ENCODE measurements around the gene A4GALT.
"Not testable (repeated sequence)": the region's sequence is repeated elsewhere in the genome, so short reads cannot be mapped to it uniquely, and the experiment has no call there.

A4GALT gene

GRCh38 chr22:42682113-42682851, 38.4 kb downstream of the A4GALT start:
- no peak overlapping the region for H3K27ac ChIP-seq (ENCODE audit: low read depth, low read length, severe bottlenecking)
- H3K9me3 ChIP-seq (ENCODE audit: control insufficient read depth, low read length), result peaks cover 9% of the 10 kb centered on the region
- H3K4me3 ChIP-seq (ENCODE audit: extremely low read depth, insufficient read depth, low read length, poor library complexity, severe bottlenecking), result no peak overlapping the region
- WGBS, 2 experiments (ENCODE audit: insufficient coverage in 2 of 2), result 79 to 89% methylated on average over 6 to 10 of the region's 10 CpGs
- H3K4me1 ChIP-seq (ENCODE audit: control insufficient read depth, insufficient read depth, low read length, poor library complexity, severe bottlenecking), result peaks cover 11% of the 10 kb centered on the region
- no peaks in the 10 kb centered on the region for H3K36me3 ChIP-seq (ENCODE audit: control insufficient read depth, insufficient read depth, low read length)

GRCh38 chr22:42680648-42681047, 40.0 kb downstream of the A4GALT start:
- Histone ChIP-seq H3K9me3 (ENCODE audit: control insufficient read depth, low read length) (peaks cover 9% of the 10 kb centered on the region), H3K4me3 (ENCODE audit: extremely low read depth, insufficient read depth, low read length, poor library complexity, severe bottlenecking) (no peak overlapping the region), H3K4me1 (ENCODE audit: control insufficient read depth, insufficient read depth, low read length, poor library complexity, severe bottlenecking) (peaks cover 17% of the 10 kb centered on the region), H3K36me3 (ENCODE audit: control insufficient read depth, insufficient read depth, low read length) (no peaks in the 10 kb centered on the region), H3K27ac (ENCODE audit: low read depth, low read length, severe bottlenecking) (peak overlapping the region; percentile 45)
- WGBS, 2 experiments (ENCODE audit: insufficient coverage in 2 of 2), result 78 to 88% methylated on average over 5 to 8 of the region's 8 CpGs

- no peak overlapping the region for H3K27ac ChIP-seq (ENCODE audit: low read depth, low read length, severe bottlenecking)
- peaks cover 17% of the 10 kb centered on the region for H3K4me1 ChIP-seq (ENCODE audit: control insufficient read depth, insufficient read depth, low read length, poor library complexity, severe bottlenecking)
- peaks cover 9% of the 10 kb centered on the region for H3K9me3 ChIP-seq (ENCODE audit: control insufficient read depth, low read length)
- H3K4me3 ChIP-seq (ENCODE audit: extremely low read depth, insufficient read depth, low read length, poor library complexity, severe bottlenecking), result no peak overlapping the region
- no peaks in the 10 kb centered on the region for H3K36me3 ChIP-seq (ENCODE audit: control insufficient read depth, insufficient read depth, low read length)
- 100% methylated on average over 1 to 2 of the region's 4 CpGs for WGBS, 2 experiments (ENCODE audit: insufficient coverage in 2 of 2)
These were observed 41.0 kb downstream of the A4GALT start for GRCh38 chr22:42679691-42680090.

GRCh38 chr22:42678894-42679293, 41.8 kb downstream of the A4GALT start:
- no peak overlapping the region for H3K27ac ChIP-seq (ENCODE audit: low read depth, low read length, severe bottlenecking)
- peaks cover 17% of the 10 kb centered on the region for H3K4me1 ChIP-seq (ENCODE audit: control insufficient read depth, insufficient read depth, low read length, poor library complexity, severe bottlenecking)
- no peak overlapping the region for H3K4me3 ChIP-seq (ENCODE audit: extremely low read depth, insufficient read depth, low read length, poor library complexity, severe bottlenecking)
- WGBS, 2 experiments (ENCODE audit: insufficient coverage in 2 of 2), result 93 to 94% methylated on average over 1 of the region's 1 CpG
- no peaks in the 10 kb centered on the region for H3K36me3 ChIP-seq (ENCODE audit: control insufficient read depth, insufficient read depth, low read length)
- H3K9me3 ChIP-seq (ENCODE audit: control insufficient read depth, low read length), result peaks cover 9% of the 10 kb centered on the region

GRCh38 chr22:42677936-42678335, 42.7 kb downstream of the A4GALT start:
- not testable (repeated sequence) for H3K4me3 ChIP-seq (ENCODE audit: extremely low read depth, insufficient read depth, low read length, poor library complexity, severe bottlenecking); H3K9me3 ChIP-seq (ENCODE audit: control insufficient read depth, low read length); H3K27ac ChIP-seq (ENCODE audit: low read depth, low read length, severe bottlenecking); H3K36me3 ChIP-seq (ENCODE audit: control insufficient read depth, insufficient read depth, low read length)
- WGBS, 2 experiments (ENCODE audit: insufficient coverage in 2 of 2), result 87 to 93% methylated on average over 3 to 4 of the region's 4 CpGs
- H3K4me1 ChIP-seq (ENCODE audit: control insufficient read depth, insufficient read depth, low read length, poor library complexity, severe bottlenecking), result peaks cover 17% of the 10 kb centered on the region

GRCh38 chr22:42676059-42676607, 44.5 kb downstream of the A4GALT start:
- Histone ChIP-seq H3K4me3 (ENCODE audit: extremely low read depth, insufficient read depth, low read length, poor library complexity, severe bottlenecking) (no peak overlapping the region), H3K9me3 (ENCODE audit: control insufficient read depth, low read length) (peaks cover 9% of the 10 kb centered on the region), H3K36me3 (ENCODE audit: control insufficient read depth, insufficient read depth, low read length) (no peaks in the 10 kb centered on the region), H3K4me1 (ENCODE audit: control insufficient read depth, insufficient read depth, low read length, poor library complexity, severe bottlenecking) (peaks cover 16% of the 10 kb centered on the region), H3K27ac (ENCODE audit: low read depth, low read length, severe bottlenecking) (no peak overlapping the region)
- 93 to 100% methylated on average over 1 to 4 of the region's 7 CpGs for WGBS, 2 experiments (ENCODE audit: insufficient coverage in 2 of 2)

- WGBS, 2 experiments (ENCODE audit: insufficient coverage in 2 of 2), result 64 to 70% methylated on average over 2 of the region's 2 CpGs
- Histone ChIP-seq H3K27ac (ENCODE audit: low read depth, low read length, severe bottlenecking) (no peak overlapping the region), H3K4me3 (ENCODE audit: extremely low read depth, insufficient read depth, low read length, poor library complexity, severe bottlenecking) (no peak overlapping the region), H3K36me3 (ENCODE audit: control insufficient read depth, insufficient read depth, low read length) (no peaks in the 10 kb centered on the region), H3K4me1 (ENCODE audit: control insufficient read depth, insufficient read depth, low read length, poor library complexity, severe bottlenecking) (peaks cover 5% of the 10 kb centered on the region), H3K9me3 (ENCODE audit: control insufficient read depth, low read length) (peaks cover 6% of the 10 kb centered on the region)
These were observed 46.7 kb downstream of the A4GALT start for GRCh38 chr22:42673898-42674401.

- H3K9me3 ChIP-seq (ENCODE audit: control insufficient read depth, low read length); H3K27ac ChIP-seq (ENCODE audit: low read depth, low read length, severe bottlenecking); H3K36me3 ChIP-seq (ENCODE audit: control insufficient read depth, insufficient read depth, low read length); H3K4me1 ChIP-seq (ENCODE audit: control insufficient read depth, insufficient read depth, low read length, poor library complexity, severe bottlenecking); H3K4me3 ChIP-seq (ENCODE audit: extremely low read depth, insufficient read depth, low read length, poor library complexity, severe bottlenecking): not testable (repeated sequence)
- 96 to 98% methylated on average over 12 of the region's 13 CpGs for WGBS, 2 experiments (ENCODE audit: insufficient coverage in 2 of 2)
These were observed 47.6 kb downstream of the A4GALT start for GRCh38 chr22:42673071-42673470.

GRCh38 chr22:42670921-42671709, 49.6 kb downstream of the A4GALT start:
- Histone ChIP-seq H3K4me1 (ENCODE audit: control insufficient read depth, insufficient read depth, low read length, poor library complexity, severe bottlenecking) (peaks cover 1% of the 10 kb centered on the region), H3K36me3 (ENCODE audit: control insufficient read depth, insufficient read depth, low read length) (no peaks in the 10 kb centered on the region), H3K27ac (ENCODE audit: low read depth, low read length, severe bottlenecking) (no peak overlapping the region), H3K4me3 (ENCODE audit: extremely low read depth, insufficient read depth, low read length, poor library complexity, severe bottlenecking) (no peak overlapping the region), H3K9me3 (ENCODE audit: control insufficient read depth, low read length) (no peaks in the 10 kb centered on the region)
- WGBS, 2 experiments (ENCODE audit: insufficient coverage in 2 of 2), result 89 to 90% methylated on average over 13 to 14 of the region's 19 CpGs

- Histone ChIP-seq H3K36me3 (ENCODE audit: control insufficient read depth, insufficient read depth, low read length) (no peaks in the 10 kb centered on the region), H3K4me1 (ENCODE audit: control insufficient read depth, insufficient read depth, low read length, poor library complexity, severe bottlenecking) (no peaks in the 10 kb centered on the region), H3K9me3 (ENCODE audit: control insufficient read depth, low read length) (no peaks in the 10 kb centered on the region), H3K4me3 (ENCODE audit: extremely low read depth, insufficient read depth, low read length, poor library complexity, severe bottlenecking) (no peak overlapping the region), H3K27ac (ENCODE audit: low read depth, low read length, severe bottlenecking) (no peak overlapping the region)
- 95% methylated on average over 2 to 4 of the region's 4 CpGs for WGBS, 2 experiments (ENCODE audit: insufficient coverage in 2 of 2)
These were observed 50.6 kb downstream of the A4GALT start for GRCh38 chr22:42670046-42670445.
